Measurements from ENCODE around the gene SFRP4. TPM values are rescaled to one million over a fixed set of nuclear protein-coding genes. Genes with fewer than 3 reads are reported as not detected.

SFRP4 gene
- total and polyA plus RNA-seq, 9 of the 15 experiments (the other 6 are each of a cell fraction or from before 2014, with no cell fraction given) = not detected

DNA sequence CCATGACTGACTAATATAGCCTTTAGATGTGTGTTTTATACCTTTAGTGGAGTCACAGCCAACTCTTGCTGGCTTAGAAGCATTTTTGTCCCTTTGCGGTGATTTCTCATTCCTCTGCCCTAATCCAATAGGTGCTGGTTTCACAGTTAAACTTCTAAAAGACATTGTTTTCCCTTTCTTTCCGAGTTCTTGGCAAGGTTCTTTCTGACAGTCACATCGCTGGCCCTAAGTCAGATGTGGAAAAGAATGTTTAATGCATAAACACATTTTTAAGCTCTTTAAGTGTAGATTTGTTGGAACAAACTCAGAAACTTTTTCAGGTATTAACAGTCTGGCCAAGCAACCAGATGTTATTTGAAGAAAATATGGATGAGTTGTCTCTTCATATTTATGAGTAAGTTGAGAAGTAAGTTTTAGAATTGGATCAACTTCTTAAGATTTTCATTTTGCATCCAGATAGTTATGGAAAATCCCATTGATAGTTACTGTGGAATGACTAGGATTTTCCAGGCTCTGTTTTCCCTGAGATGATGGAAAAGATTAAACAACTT lies 7.9 kb upstream of the SFRP4 start:
- Histone ChIP-seq H3K27ac (ENCODE audit: extremely low read depth, low read depth, low read length) (no peak overlapping the region), H3K4me2 (ENCODE audit: insufficient read depth, low read length) (no peak overlapping the region), H3K4me1 (replicated peaks in 1 of 2; ENCODE audit: control insufficient read depth in 2 of 2, insufficient read depth in 2 of 2, low read length in 2 of 2) (peaks cover 9 to 20% of the 10 kb centered on the region in 2 experiments; a peak in 4 of 5 replicates), H3K4me3 (no peak overlapping the region), H3K9ac (ENCODE audit: insufficient read depth in 1 of 2, low read depth in 2 of 2, low read length in 2 of 2) (no peak overlapping the region), H3K9me1 (ENCODE audit: control insufficient read depth, insufficient read depth, low read length) (no peaks in the 10 kb centered on the region), H3K36me3 (ENCODE audit: control insufficient read depth, insufficient read depth, low read length) (no peaks in the 10 kb centered on the region), H3K9me3 (replicated peaks; ENCODE audit: control insufficient read depth, insufficient read depth, low read depth, low read length) (no peaks in the 10 kb centered on the region), H3K27me3 (ENCODE audit: control insufficient read depth in 2 of 2, insufficient read depth in 2 of 2, low read length in 2 of 2) (no peaks in the 10 kb centered on the region), H4K20me1 (replicated peaks; ENCODE audit: control insufficient read depth, insufficient read depth, low read length) (no peaks in the 10 kb centered on the region), H2AFZ (ENCODE audit: low read depth, low read length) (no peak overlapping the region), H3K79me2 (ENCODE audit: control insufficient read depth, insufficient read depth, low read length) (no peaks in the 10 kb centered on the region)
- BruUV-seq (replicated peaks) = no TSS peak
- WGBS (ENCODE audit: insufficient coverage, low coverage, missing lambda C conversion rate) = 48% methylated on average over 3 of the region's 3 CpGs
- ATAC-seq = no peak
- intact Hi-C loops (cut with micrococcal nuclease) (no loop called here), in situ Hi-C loops (cut with MboI) (no loop called here)
- POLR2A ChIA-PET = no interaction called here
- no peak for FAIRE-seq
- no peak for DNase-seq (ENCODE audit: extremely low read depth in 1 of 4, low spot score in 3 of 4)
- CTCF ChIA-PET (ENCODE audit: low intra/inter-chr PET ratio) = no interaction called here
- no peak for TF ChIP-seq HNRNPUL1 (IDR thresholded peaks at IDR 0.05; ENCODE audit: low read length)
- TF ChIP-seq, protein P1, sequence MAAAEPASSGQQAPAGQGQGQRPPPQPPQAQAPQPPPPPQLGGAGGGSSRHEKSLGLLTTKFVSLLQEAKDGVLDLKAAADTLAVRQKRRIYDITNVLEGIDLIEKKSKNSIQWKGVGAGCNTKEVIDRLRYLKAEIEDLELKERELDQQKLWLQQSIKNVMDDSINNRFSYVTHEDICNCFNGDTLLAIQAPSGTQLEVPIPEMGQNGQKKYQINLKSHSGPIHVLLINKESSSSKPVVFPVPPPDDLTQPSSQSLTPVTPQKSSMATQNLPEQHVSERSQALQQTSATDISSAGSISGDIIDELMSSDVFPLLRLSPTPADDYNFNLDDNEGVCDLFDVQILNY (CRISPR knock-in tag; IDR thresholded peaks at IDR 0.05) = no peak
- TF ChIP-seq MAFK (IDR thresholded peaks at IDR 0.05; ENCODE audit: low read length) = no peak
- no peak for TF ChIP-seq ZSCAN32 (CRISPR knock-in tag; IDR thresholded peaks at IDR 0.05)
- no peak for TF ChIP-seq NR2F6 (CRISPR knock-in tag; IDR thresholded peaks at IDR 0.05)
- TF ChIP-seq KHSRP (IDR thresholded peaks at IDR 0.05) = no peak
- TF ChIP-seq, protein P2, sequence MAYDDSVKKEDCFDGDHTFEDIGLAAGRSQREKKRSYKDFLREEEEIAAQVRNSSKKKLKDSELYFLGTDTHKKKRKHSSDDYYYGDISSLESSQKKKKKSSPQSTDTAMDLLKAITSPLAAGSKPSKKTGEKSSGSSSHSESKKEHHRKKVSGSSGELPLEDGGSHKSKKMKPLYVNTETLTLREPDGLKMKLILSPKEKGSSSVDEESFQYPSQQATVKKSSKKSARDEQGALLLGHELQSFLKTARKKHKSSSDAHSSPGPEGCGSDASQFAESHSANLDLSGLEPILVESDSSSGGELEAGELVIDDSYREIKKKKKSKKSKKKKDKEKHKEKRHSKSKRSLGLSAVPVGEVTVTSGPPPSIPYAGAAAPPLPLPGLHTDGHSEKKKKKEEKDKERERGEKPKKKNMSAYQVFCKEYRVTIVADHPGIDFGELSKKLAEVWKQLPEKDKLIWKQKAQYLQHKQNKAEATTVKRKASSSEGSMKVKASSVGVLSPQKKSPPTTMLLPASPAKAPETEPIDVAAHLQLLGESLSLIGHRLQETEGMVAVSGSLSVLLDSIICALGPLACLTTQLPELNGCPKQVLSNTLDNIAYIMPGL (CRISPR knock-in tag; IDR thresholded peaks at IDR 0.05) = no peak
- TF ChIP-seq, protein P3, sequence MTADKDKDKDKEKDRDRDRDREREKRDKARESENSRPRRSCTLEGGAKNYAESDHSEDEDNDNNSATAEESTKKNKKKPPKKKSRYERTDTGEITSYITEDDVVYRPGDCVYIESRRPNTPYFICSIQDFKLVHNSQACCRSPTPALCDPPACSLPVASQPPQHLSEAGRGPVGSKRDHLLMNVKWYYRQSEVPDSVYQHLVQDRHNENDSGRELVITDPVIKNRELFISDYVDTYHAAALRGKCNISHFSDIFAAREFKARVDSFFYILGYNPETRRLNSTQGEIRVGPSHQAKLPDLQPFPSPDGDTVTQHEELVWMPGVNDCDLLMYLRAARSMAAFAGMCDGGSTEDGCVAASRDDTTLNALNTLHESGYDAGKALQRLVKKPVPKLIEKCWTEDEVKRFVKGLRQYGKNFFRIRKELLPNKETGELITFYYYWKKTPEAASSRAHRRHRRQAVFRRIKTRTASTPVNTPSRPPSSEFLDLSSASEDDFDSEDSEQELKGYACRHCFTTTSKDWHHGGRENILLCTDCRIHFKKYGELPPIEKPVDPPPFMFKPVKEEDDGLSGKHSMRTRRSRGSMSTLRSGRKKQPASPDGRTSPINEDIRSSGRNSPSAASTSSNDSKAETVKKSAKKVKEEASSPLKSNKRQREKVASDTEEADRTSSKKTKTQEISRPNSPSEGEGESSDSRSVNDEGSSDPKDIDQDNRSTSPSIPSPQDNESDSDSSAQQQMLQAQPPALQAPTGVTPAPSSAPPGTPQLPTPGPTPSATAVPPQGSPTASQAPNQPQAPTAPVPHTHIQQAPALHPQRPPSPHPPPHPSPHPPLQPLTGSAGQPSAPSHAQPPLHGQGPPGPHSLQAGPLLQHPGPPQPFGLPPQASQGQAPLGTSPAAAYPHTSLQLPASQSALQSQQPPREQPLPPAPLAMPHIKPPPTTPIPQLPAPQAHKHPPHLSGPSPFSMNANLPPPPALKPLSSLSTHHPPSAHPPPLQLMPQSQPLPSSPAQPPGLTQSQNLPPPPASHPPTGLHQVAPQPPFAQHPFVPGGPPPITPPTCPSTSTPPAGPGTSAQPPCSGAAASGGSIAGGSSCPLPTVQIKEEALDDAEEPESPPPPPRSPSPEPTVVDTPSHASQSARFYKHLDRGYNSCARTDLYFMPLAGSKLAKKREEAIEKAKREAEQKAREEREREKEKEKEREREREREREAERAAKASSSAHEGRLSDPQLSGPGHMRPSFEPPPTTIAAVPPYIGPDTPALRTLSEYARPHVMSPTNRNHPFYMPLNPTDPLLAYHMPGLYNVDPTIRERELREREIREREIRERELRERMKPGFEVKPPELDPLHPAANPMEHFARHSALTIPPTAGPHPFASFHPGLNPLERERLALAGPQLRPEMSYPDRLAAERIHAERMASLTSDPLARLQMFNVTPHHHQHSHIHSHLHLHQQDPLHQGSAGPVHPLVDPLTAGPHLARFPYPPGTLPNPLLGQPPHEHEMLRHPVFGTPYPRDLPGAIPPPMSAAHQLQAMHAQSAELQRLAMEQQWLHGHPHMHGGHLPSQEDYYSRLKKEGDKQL (CRISPR knock-in tag; IDR thresholded peaks at IDR 0.05; ENCODE audit: borderline replicate concordance) = no peak
- no peak for TF ChIP-seq ZNF785 (CRISPR knock-in tag; IDR thresholded peaks at IDR 0.05)
- no peak for TF ChIP-seq FOSL1 (tag; conservative IDR thresholded peaks at IDR 0.05)
- TF ChIP-seq, protein P4, sequence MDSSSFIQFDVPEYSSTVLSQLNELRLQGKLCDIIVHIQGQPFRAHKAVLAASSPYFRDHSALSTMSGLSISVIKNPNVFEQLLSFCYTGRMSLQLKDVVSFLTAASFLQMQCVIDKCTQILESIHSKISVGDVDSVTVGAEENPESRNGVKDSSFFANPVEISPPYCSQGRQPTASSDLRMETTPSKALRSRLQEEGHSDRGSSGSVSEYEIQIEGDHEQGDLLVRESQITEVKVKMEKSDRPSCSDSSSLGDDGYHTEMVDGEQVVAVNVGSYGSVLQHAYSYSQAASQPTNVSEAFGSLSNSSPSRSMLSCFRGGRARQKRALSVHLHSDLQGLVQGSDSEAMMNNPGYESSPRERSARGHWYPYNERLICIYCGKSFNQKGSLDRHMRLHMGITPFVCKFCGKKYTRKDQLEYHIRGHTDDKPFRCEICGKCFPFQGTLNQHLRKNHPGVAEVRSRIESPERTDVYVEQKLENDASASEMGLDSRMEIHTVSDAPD (CRISPR knock-in tag; IDR thresholded peaks at IDR 0.05) = no peak
- TF ChIP-seq SNRNP70 (optimal IDR thresholded peaks at IDR 0.05; ENCODE audit: low read depth, low read length) = no peak
- TF ChIP-seq TFAM (CRISPR knock-in tag; conservative IDR thresholded peaks at IDR 0.05) = no peak
